ENCODE results near the gene TNPO3. TPM values are rescaled to one million over a fixed set of nuclear protein-coding genes. Genes with fewer than 3 reads are reported as not detected.

The TNPO3 gene
- polyA plus RNA-seq, 1 donor from 2014 or later, result 47.7 TPM

DNA sequence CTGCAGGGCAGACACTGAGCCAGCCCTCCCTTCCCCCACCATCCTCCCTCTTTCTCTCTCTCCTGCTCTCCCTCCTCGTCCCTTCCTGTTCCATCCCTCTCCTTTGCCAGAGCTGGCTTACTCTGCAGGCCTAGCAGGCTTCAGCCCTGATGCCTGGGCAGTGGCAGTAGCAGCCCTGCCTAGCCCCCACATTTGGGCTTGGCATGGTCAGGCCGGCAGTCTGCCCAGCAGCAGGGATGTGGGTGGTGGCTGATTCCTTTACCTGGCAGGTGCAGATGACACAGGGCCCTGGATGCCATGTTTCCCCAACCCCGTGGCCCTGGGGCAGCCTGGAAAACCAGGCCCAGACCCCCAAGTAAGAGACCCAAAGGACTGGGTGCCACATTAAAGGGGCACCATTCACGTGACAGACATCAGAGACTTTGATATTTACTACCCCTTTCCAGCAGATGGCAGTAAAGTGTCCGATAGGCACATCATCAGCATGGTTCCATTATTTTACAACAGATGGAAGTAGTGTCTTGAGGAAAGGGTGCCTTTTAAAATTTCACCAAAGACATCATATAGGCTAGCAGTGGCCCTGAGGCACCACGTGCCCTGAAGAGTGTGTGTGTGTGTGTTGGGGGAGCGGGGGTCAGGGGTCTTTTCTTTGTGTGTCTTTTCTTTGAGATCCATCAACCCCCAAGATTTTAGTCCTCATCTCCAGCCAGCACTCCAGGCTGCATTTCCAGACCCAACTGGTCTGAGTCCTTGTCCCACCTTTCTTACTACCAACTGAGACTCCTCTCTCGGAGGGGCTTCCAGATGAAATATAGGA is 150.3 kb downstream of the TNPO3 start:
- Histone ChIP-seq H3K79me2 (replicated peaks; ENCODE audit: insufficient read depth, low read length) (no peaks in the 10 kb centered on the region), H4K20me1 (ENCODE audit: insufficient read depth) (no peaks in the 10 kb centered on the region), H3K9ac (ENCODE audit: low read length) (no peak overlapping the region), H3F3A (ENCODE audit: insufficient read depth, low read length, poor library complexity, severe bottlenecking) (no peaks in the 10 kb centered on the region), H3K27ac (ENCODE audit: low read length) (no peak overlapping the region), H3K4me2 (ENCODE audit: low read length) (no peak overlapping the region), H2AFZ (ENCODE audit: low read depth, low read length) (no peak overlapping the region), H3K27me3 (ENCODE audit: insufficient read depth, low read depth, low read length) (peaks cover 3% of the 10 kb centered on the region), H3K36me3 (ENCODE audit: insufficient read depth, low read length) (no peaks in the 10 kb centered on the region), H3K9me2 (ENCODE audit: insufficient read depth, low read length) (no peaks in the 10 kb centered on the region), H3K9me3 (ENCODE audit: low read length) (no peaks in the 10 kb centered on the region), H3K4me3 (ENCODE audit: low read length) (no peak overlapping the region)
- TF ChIP-seq SMC3 (conservative IDR thresholded peaks at IDR 0.05; ENCODE audit: poor library complexity), result no peak

Small RNAs within 50 kb of the gene (small RNA-seq; reads per million reads assigned to genes)
- 0 reads per million in 3 experiments for gene RN7SL306P

Other genes starting within 250 kb of the TNPO3 start
- 0.36 and 0.60 TPM in 2 replicates for gene FLNC, start 224.7 kb downstream of the TNPO3 start, polyA plus RNA-seq
- gene ATP6V1F, start 192.3 kb downstream of the TNPO3 start, polyA plus RNA-seq, result 228 and 246 TPM in 2 replicates
- gene KCP, start 144.4 kb downstream of the TNPO3 start, polyA plus RNA-seq, result 0.31 and 0.54 TPM in 2 replicates
- gene IRF5, start 117.2 kb downstream of the TNPO3 start, polyA plus RNA-seq, result not detected in 2 replicates
- 1.7 and 2.5 TPM in 2 replicates for gene TSPAN33, start 89.6 kb upstream of the TNPO3 start, polyA plus RNA-seq
- gene SMO, start 133.5 kb upstream of the TNPO3 start, polyA plus RNA-seq, result 8.8 and 14.7 TPM in 2 replicates
- 38.8 and 39.9 TPM in 2 replicates for gene AHCYL2, start 169.9 kb upstream of the TNPO3 start, polyA plus RNA-seq

Measured in neural cell (in vitro differentiated cells).